GM18868 (cell line): ENCODE measurements around the gene ARL17B.
"Not testable (repeated sequence)": the region's sequence is repeated elsewhere in the genome, so short reads cannot be mapped to it uniquely, and the experiment has no call there.

Source experiments
- ATAC-seq: cut with Tn5 transposase; IDR thresholded peaks from one replicate; pipeline ENCODE4 v1.9.1; 2021; ENCODE audit warnings: mild to moderate bottlenecking, moderate library complexity; ENCODE audit not compliant: unreplicated experiment

The ARL17B gene

GRCh38 chr17:46252804-46253203, 108.8 kb downstream of the ARL17B start:
- not testable (repeated sequence) for ATAC-seq

GRCh38 chr17:46249153-46249552, 112.4 kb downstream of the ARL17B start:
- ATAC-seq: not testable (repeated sequence)

GRCh38 chr17:46244949-46245768, 116.4 kb downstream of the ARL17B start:
- not testable (repeated sequence) for ATAC-seq

GRCh38 chr17:46244339-46244913, 117.1 kb downstream of the ARL17B start:
- not testable (repeated sequence) for ATAC-seq

GRCh38 chr17:46243928-46244327, 117.6 kb downstream of the ARL17B start:
- not testable (repeated sequence) for ATAC-seq

GRCh38 chr17:46243505-46243904, 118.1 kb downstream of the ARL17B start:
- ATAC-seq: not testable (repeated sequence)

- ATAC-seq: not testable (repeated sequence)
Observed at GRCh38 chr17:46231359-46231758, 130.2 kb downstream of the ARL17B start.

- ATAC-seq: peak; percentile 99
Observed at GRCh38 chr17:46225274-46225794, 136.2 kb downstream of the ARL17B start.

GRCh38 chr17:46224864-46225263, 136.7 kb downstream of the ARL17B start:
- ATAC-seq: peak; percentile 34
